Astrocyte (in vitro differentiated cells and primary cell): ENCODE data around the gene DIAPH3.

Source experiments
- EZH2 ChIP-seq: IDR thresholded peaks from 2 replicates; pipeline ENCODE4 v1.6.1; 2012; ENCODE audit warnings: mild to moderate bottlenecking, low read length, inconsistent platforms; ENCODE audit not compliant: insufficient read depth
- TF ChIP-seq, protein P1 (sequence below): IDR thresholded peaks from 2 replicates; pipeline ENCODE4 v1.5.1; 2011; ENCODE audit warnings: low read depth, mild to moderate bottlenecking, inconsistent platforms, low read length, moderate library complexity; ENCODE audit not compliant: insufficient read depth

DNA sequence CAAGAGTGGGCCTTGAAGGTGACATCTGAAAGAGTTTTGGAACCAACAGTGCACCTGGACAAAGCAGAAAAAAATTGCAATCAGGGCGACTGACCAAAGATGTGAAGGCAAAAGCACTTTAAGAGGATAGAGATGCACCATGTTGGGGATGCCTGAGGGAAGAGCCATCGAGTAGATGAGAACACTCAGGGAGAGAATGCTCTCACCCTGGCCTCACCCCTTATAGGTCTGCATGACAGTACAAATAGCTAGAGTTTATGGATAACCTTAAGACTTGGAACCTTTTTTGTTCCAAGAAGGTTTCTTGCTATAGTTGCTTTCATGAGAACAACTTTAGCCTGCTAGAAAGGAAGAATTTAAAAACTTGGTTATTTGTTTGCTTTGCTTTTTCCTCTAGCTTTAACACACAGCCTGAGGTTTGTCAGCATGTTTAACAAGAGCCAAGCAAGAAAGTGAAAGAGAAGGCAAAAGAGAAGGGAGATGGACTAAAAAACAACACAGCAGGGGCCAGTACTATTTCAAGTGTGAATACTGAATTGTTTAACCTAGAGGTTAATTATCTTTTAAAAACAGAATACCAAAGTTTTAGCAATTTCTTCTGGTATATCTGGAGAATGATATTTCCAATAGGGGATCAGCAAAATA lies 418.9 kb downstream of the DIAPH3 start:
- TF ChIP-seq, protein P1, sequence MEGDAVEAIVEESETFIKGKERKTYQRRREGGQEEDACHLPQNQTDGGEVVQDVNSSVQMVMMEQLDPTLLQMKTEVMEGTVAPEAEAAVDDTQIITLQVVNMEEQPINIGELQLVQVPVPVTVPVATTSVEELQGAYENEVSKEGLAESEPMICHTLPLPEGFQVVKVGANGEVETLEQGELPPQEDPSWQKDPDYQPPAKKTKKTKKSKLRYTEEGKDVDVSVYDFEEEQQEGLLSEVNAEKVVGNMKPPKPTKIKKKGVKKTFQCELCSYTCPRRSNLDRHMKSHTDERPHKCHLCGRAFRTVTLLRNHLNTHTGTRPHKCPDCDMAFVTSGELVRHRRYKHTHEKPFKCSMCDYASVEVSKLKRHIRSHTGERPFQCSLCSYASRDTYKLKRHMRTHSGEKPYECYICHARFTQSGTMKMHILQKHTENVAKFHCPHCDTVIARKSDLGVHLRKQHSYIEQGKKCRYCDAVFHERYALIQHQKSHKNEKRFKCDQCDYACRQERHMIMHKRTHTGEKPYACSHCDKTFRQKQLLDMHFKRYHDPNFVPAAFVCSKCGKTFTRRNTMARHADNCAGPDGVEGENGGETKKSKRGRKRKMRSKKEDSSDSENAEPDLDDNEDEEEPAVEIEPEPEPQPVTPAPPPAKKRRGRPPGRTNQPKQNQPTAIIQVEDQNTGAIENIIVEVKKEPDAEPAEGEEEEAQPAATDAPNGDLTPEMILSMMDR = no peak
- no peak for TF ChIP-seq EZH2
